ENCODE data around the gene ZNF488. TPM values are rescaled to one million over a fixed set of nuclear protein-coding genes. Genes with fewer than 3 reads are reported as not detected.

ZNF488 gene
- polyA plus RNA-seq, 1 donor from 2014 or later: 0.85 TPM

DNA sequence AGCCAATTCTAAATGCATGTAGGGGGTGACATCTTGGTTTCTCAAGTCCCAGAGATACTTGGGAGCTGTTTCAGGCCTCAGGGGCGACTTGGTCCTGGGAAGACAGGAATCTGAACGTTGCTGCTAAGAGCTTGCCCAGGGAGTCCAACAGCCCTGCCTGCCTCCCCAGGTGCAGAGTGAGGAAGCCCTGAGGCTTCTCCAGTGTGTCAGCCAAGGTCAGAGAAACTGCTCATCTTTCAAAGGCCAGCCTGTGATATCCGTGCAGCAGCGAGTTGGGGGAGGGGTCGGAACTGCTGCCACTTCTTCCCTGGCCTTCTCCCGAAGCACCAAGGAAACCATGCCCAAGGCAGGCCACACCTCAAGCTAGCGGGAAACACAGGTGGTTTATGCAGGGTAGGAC lies 52.1 kb downstream of the ZNF488 start:
- Histone ChIP-seq H3K27ac (ENCODE audit: low read length) (no peak overlapping the region), H3K79me2 (replicated peaks; ENCODE audit: insufficient read depth, low read length) (no peaks in the 10 kb centered on the region), H2AFZ (ENCODE audit: low read depth, low read length) (no peak overlapping the region), H3K9me3 (ENCODE audit: low read length) (no peaks in the 10 kb centered on the region), H3K9me2 (ENCODE audit: insufficient read depth, low read length) (no peaks in the 10 kb centered on the region), H3K27me3 (ENCODE audit: insufficient read depth, low read depth, low read length) (no peaks in the 10 kb centered on the region), H4K20me1 (ENCODE audit: insufficient read depth) (no peaks in the 10 kb centered on the region), H3K36me3 (ENCODE audit: insufficient read depth, low read length) (no peaks in the 10 kb centered on the region), H3F3A (ENCODE audit: insufficient read depth, low read length, poor library complexity, severe bottlenecking) (no peaks in the 10 kb centered on the region), H3K4me2 (ENCODE audit: low read length) (no peak overlapping the region), H3K4me3 (ENCODE audit: low read length) (no peak overlapping the region), H3K9ac (ENCODE audit: low read length) (no peak overlapping the region)
- TF ChIP-seq EZH2 (IDR thresholded peaks at IDR 0.05; ENCODE audit: borderline replicate concordance, insufficient read depth, low read length, poor library complexity, severe bottlenecking) (no peak), RAD21 (conservative IDR thresholded peaks at IDR 0.05) (no peak), TAF1 (IDR thresholded peaks at IDR 0.05; ENCODE audit: low read depth) (no peak), MXI1 (conservative IDR thresholded peaks at IDR 0.05; ENCODE audit: poor library complexity, severe bottlenecking) (no peak), POLR2AphosphoS5 (IDR thresholded peaks at IDR 0.05) (no peak), EP300 (conservative IDR thresholded peaks at IDR 0.05; ENCODE audit: poor library complexity, severe bottlenecking) (no peak), SMC3 (conservative IDR thresholded peaks at IDR 0.05; ENCODE audit: poor library complexity) (no peak)
- TF ChIP-seq, protein P1, sequence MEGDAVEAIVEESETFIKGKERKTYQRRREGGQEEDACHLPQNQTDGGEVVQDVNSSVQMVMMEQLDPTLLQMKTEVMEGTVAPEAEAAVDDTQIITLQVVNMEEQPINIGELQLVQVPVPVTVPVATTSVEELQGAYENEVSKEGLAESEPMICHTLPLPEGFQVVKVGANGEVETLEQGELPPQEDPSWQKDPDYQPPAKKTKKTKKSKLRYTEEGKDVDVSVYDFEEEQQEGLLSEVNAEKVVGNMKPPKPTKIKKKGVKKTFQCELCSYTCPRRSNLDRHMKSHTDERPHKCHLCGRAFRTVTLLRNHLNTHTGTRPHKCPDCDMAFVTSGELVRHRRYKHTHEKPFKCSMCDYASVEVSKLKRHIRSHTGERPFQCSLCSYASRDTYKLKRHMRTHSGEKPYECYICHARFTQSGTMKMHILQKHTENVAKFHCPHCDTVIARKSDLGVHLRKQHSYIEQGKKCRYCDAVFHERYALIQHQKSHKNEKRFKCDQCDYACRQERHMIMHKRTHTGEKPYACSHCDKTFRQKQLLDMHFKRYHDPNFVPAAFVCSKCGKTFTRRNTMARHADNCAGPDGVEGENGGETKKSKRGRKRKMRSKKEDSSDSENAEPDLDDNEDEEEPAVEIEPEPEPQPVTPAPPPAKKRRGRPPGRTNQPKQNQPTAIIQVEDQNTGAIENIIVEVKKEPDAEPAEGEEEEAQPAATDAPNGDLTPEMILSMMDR (IDR thresholded peaks at IDR 0.05; ENCODE audit: poor library complexity, severe bottlenecking): no peak
- TF ChIP-seq, protein P2, sequence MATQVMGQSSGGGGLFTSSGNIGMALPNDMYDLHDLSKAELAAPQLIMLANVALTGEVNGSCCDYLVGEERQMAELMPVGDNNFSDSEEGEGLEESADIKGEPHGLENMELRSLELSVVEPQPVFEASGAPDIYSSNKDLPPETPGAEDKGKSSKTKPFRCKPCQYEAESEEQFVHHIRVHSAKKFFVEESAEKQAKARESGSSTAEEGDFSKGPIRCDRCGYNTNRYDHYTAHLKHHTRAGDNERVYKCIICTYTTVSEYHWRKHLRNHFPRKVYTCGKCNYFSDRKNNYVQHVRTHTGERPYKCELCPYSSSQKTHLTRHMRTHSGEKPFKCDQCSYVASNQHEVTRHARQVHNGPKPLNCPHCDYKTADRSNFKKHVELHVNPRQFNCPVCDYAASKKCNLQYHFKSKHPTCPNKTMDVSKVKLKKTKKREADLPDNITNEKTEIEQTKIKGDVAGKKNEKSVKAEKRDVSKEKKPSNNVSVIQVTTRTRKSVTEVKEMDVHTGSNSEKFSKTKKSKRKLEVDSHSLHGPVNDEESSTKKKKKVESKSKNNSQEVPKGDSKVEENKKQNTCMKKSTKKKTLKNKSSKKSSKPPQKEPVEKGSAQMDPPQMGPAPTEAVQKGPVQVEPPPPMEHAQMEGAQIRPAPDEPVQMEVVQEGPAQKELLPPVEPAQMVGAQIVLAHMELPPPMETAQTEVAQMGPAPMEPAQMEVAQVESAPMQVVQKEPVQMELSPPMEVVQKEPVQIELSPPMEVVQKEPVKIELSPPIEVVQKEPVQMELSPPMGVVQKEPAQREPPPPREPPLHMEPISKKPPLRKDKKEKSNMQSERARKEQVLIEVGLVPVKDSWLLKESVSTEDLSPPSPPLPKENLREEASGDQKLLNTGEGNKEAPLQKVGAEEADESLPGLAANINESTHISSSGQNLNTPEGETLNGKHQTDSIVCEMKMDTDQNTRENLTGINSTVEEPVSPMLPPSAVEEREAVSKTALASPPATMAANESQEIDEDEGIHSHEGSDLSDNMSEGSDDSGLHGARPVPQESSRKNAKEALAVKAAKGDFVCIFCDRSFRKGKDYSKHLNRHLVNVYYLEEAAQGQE (IDR thresholded peaks at IDR 0.05; ENCODE audit: borderline replicate concordance): no peak

DNA sequence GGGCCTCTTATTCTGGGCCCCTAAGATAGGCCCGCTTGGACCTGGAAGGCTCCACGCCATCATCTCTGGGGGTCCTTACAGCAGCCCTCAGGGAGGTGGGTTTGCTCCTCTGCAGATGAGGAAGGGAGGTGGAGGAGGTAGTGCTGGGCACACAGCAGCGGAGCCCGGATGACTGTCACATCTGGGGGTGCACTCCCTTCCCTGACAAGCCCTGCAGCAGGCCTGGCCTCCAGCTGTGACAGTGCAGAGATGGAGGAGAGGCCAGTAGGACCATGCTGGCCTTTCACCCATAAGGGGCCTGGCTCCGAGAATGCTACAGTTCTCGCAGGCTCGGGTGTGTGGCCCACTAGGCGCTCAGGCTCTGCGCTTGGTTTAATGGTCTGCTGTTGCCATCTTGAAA lies 52.6 kb downstream of the ZNF488 start:
- H3K27ac ChIP-seq (ENCODE audit: low read length): no peak overlapping the region
- H3K9me3 ChIP-seq (ENCODE audit: low read length): no peaks in the 10 kb centered on the region
- H3K9ac ChIP-seq (ENCODE audit: low read length): no peak overlapping the region
- no peak overlapping the region for H2AFZ ChIP-seq (ENCODE audit: low read depth, low read length)
- H3K79me2 ChIP-seq (replicated peaks; ENCODE audit: insufficient read depth, low read length): no peaks in the 10 kb centered on the region
- no peaks in the 10 kb centered on the region for H3K27me3 ChIP-seq (ENCODE audit: insufficient read depth, low read depth, low read length)
- TF ChIP-seq, protein P1 (IDR thresholded peaks at IDR 0.05; ENCODE audit: poor library complexity, severe bottlenecking): no peak
- TF ChIP-seq RAD21 (conservative IDR thresholded peaks at IDR 0.05) (no peak), POLR2AphosphoS5 (IDR thresholded peaks at IDR 0.05) (no peak), EP300 (conservative IDR thresholded peaks at IDR 0.05; ENCODE audit: poor library complexity, severe bottlenecking) (no peak), EZH2 (IDR thresholded peaks at IDR 0.05; ENCODE audit: borderline replicate concordance, insufficient read depth, low read length, poor library complexity, severe bottlenecking) (no peak), TAF1 (IDR thresholded peaks at IDR 0.05; ENCODE audit: low read depth) (no peak)
- H3K4me2 ChIP-seq (ENCODE audit: low read length): no peak overlapping the region
- no peaks in the 10 kb centered on the region for H3K9me2 ChIP-seq (ENCODE audit: insufficient read depth, low read length)
- H3K4me3 ChIP-seq (ENCODE audit: low read length): no peak overlapping the region
- H3K36me3 ChIP-seq (ENCODE audit: insufficient read depth, low read length): no peaks in the 10 kb centered on the region
- H4K20me1 ChIP-seq (ENCODE audit: insufficient read depth): no peaks in the 10 kb centered on the region
- H3F3A ChIP-seq (ENCODE audit: insufficient read depth, low read length, poor library complexity, severe bottlenecking): no peaks in the 10 kb centered on the region

Measured in neural cell (in vitro differentiated cells).